ENCODE data around the gene CCL11. TPM values are rescaled to one million over a fixed set of nuclear protein-coding genes. Genes with fewer than 3 reads are reported as not detected.

CCL11 gene
- total RNA-seq, 1 donor from 2014 or later = not detected

- H3K9me3 ChIP-seq (ENCODE audit: low read depth) = no peaks in the 10 kb centered on the region
- H3K36me3 ChIP-seq = no peaks in the 10 kb centered on the region
- H3K4me1 ChIP-seq = no peaks in the 10 kb centered on the region
- TF ChIP-seq CTCF (IDR thresholded peaks at IDR 0.05) (no peak), EZH2phosphoT487 (IDR thresholded peaks at IDR 0.05) (no peak), EZH2 (IDR thresholded peaks at IDR 0.05) (no peak)
- H3K36me3 Mint-ChIP-seq = no peaks in the 10 kb centered on the region
- H4K20me1 ChIP-seq (ENCODE audit: low read depth) = no peaks in the 10 kb centered on the region
- peaks cover 4% of the 10 kb centered on the region for H3K27me3 Mint-ChIP-seq (ENCODE audit: insufficient read depth, low read depth)
- H3K27ac ChIP-seq = no peak overlapping the region
- no peak overlapping the region for H2AFZ ChIP-seq (replicated peaks)
- no peak for DNase-seq (ENCODE audit: low spot score)
- peaks cover 6% of the 10 kb centered on the region for H3K27me3 ChIP-seq
- H3K4me3 ChIP-seq = no peak overlapping the region
- no peak overlapping the region for H3K9ac ChIP-seq
- H3K4me1 Mint-ChIP-seq = no peaks in the 10 kb centered on the region
- no peak overlapping the region for H3K4me2 ChIP-seq
- peaks cover 4% of the 10 kb centered on the region for H3K9me3 Mint-ChIP-seq
- H3K27ac Mint-ChIP-seq = no peak overlapping the region
- H3F3A ChIP-seq (ENCODE audit: low read depth) = no peaks in the 10 kb centered on the region
- H3K79me2 ChIP-seq (ENCODE audit: low read depth) = no peaks in the 10 kb centered on the region
- no peak overlapping the region for H3K4me3 Mint-ChIP-seq
These were observed 52.2 kb downstream of the CCL11 start for GRCh38 chr17:34337701-34338100.

Other genes with a start within 250 kb of the CCL11 start
- gene CCL2, start 30.5 kb upstream of the CCL11 start, total RNA-seq (ENCODE audit: low replicate concordance) = 4.2 and 7.0 TPM in 2 replicates
- not detected in 2 replicates for gene CCL7, start 15.5 kb upstream of the CCL11 start, total RNA-seq (ENCODE audit: low replicate concordance)
- not detected in 2 replicates for gene CCL8, start 33.7 kb downstream of the CCL11 start, total RNA-seq (ENCODE audit: low replicate concordance)
- gene CCL13, start 70.7 kb downstream of the CCL11 start, total RNA-seq (ENCODE audit: low replicate concordance) = not detected in 2 replicates
- gene CCL1, start 77.5 kb downstream of the CCL11 start, total RNA-seq (ENCODE audit: low replicate concordance) = not detected in 2 replicates